ENCODE results near the gene ST7. TPM values are rescaled to one million over a fixed set of nuclear protein-coding genes. Genes with fewer than 3 reads are reported as not detected.
A peak's percentile ranks its signal among the peaks of the same experiment; 100 is the strongest.

The ST7 gene
- total and polyA plus RNA-seq, 4 donors, result 22.4 to 57.2 (median 41.6) TPM

- Histone ChIP-seq H3K4me3 (no peak overlapping the region), H3K9me3 (ENCODE audit: control insufficient read depth in 4 of 4, insufficient read depth in 3 of 4, low read length in 3 of 4) (peaks cover 0 to 1% (median 0%) of the 10 kb centered on the region in 4 donors), H3K4me1 (ENCODE audit: control insufficient read depth in 5 of 5, insufficient read depth in 5 of 5, low read length in 5 of 5) (peaks cover 0 to 11% (median 0%) of the 10 kb centered on the region in 5 donors), H3K27ac (ENCODE audit: low read depth in 1 of 2, low read length in 1 of 2) (no peak overlapping the region), H3K27me3 (ENCODE audit: control insufficient read depth in 3 of 3, insufficient read depth in 3 of 3, low read length in 2 of 3) (no peaks in the 10 kb centered on the region), H3K36me3 (ENCODE audit: control insufficient read depth in 4 of 4, insufficient read depth in 4 of 4, low read length in 4 of 4) (peaks cover 7 to 15% (median 10%) of the 10 kb centered on the region in 4 donors), H3K9ac (ENCODE audit: insufficient read depth in 1 of 2, low read length in 2 of 2) (no peak overlapping the region)
- peak; percentile 41 for ATAC-seq (ENCODE audit: insufficient read depth, low FRiP score)
- 92 to 93% methylated on average over 8 of the region's 8 CpGs for whole genome bisulfite sequencing, 2 donors
- no peak for DNase-seq
- TF ChIP-seq CTCF (IDR thresholded peaks at IDR 0.05; ENCODE audit: control extremely low read depth, extremely low read depth), result no peak
These were observed 266.2 kb downstream of the ST7 start for GRCh38 chr7:117219485-117219884.

GRCh38 chr7:117220836-117221235 is 267.5 kb downstream of the ST7 start:
- Histone ChIP-seq H3K27ac (ENCODE audit: low read depth in 1 of 2, low read length in 1 of 2) (no peak overlapping the region), H3K9ac (ENCODE audit: insufficient read depth in 1 of 2, low read length in 2 of 2) (no peak overlapping the region), H3K36me3 (ENCODE audit: control insufficient read depth in 4 of 4, insufficient read depth in 4 of 4, low read length in 4 of 4) (peaks cover 7 to 17% (median 11%) of the 10 kb centered on the region in 4 donors), H3K4me1 (ENCODE audit: control insufficient read depth in 5 of 5, insufficient read depth in 5 of 5, low read length in 5 of 5) (peaks cover 0 to 18% (median 0%) of the 10 kb centered on the region in 5 donors), H3K4me3 (no peak overlapping the region), H3K9me3 (ENCODE audit: control insufficient read depth in 4 of 4, insufficient read depth in 3 of 4, low read length in 3 of 4) (peaks cover 0 to 3% (median 0%) of the 10 kb centered on the region in 4 donors), H3K27me3 (ENCODE audit: control insufficient read depth in 3 of 3, insufficient read depth in 3 of 3, low read length in 2 of 3) (no peaks in the 10 kb centered on the region)
- TF ChIP-seq CTCF (IDR thresholded peaks at IDR 0.05; ENCODE audit: control extremely low read depth, extremely low read depth), result no peak
- ATAC-seq (ENCODE audit: insufficient read depth, low FRiP score), result no peak
- WGBS, 2 donors, result 79 to 80% methylated on average over 5 of the region's 5 CpGs
- no peak for DNase-seq

- Histone ChIP-seq H3K9me3 (ENCODE audit: control insufficient read depth in 4 of 4, insufficient read depth in 3 of 4, low read length in 3 of 4) (peaks cover 0 to 3% (median 0%) of the 10 kb centered on the region in 4 donors), H3K36me3 (ENCODE audit: control insufficient read depth in 4 of 4, insufficient read depth in 4 of 4, low read length in 4 of 4) (peaks cover 7 to 13% (median 11%) of the 10 kb centered on the region in 4 donors), H3K4me1 (ENCODE audit: control insufficient read depth in 5 of 5, insufficient read depth in 5 of 5, low read length in 5 of 5) (peaks cover 0 to 11% (median 0%) of the 10 kb centered on the region in 5 donors), H3K9ac (ENCODE audit: insufficient read depth in 1 of 2, low read length in 2 of 2) (no peak overlapping the region), H3K27me3 (ENCODE audit: control insufficient read depth in 3 of 3, insufficient read depth in 3 of 3, low read length in 2 of 3) (no peaks in the 10 kb centered on the region), H3K4me3 (no peak overlapping the region), H3K27ac (ENCODE audit: low read depth in 1 of 2, low read length in 1 of 2) (no peak overlapping the region)
- 81 to 87% methylated on average over 6 of the region's 6 CpGs for WGBS, 2 donors
- no peak for TF ChIP-seq CTCF (IDR thresholded peaks at IDR 0.05; ENCODE audit: control extremely low read depth, extremely low read depth)
- ATAC-seq (ENCODE audit: insufficient read depth, low FRiP score), result no peak
- peak in 2 of 3 donors; percentile 29 to 53 for DNase-seq
These were observed 272.2 kb downstream of the ST7 start for GRCh38 chr7:117225536-117225935.

GRCh38 chr7:117227091-117227490 is 273.8 kb downstream of the ST7 start:
- DNase-seq (peak in 1 of 3 donors; percentile 62), ATAC-seq (ENCODE audit: insufficient read depth, low FRiP score) (no peak)
- Histone ChIP-seq H3K4me1 (ENCODE audit: control insufficient read depth in 5 of 5, insufficient read depth in 5 of 5, low read length in 5 of 5) (peaks cover 0 to 11% (median 0%) of the 10 kb centered on the region in 5 donors), H3K9ac (ENCODE audit: insufficient read depth in 1 of 2, low read length in 2 of 2) (no peak overlapping the region), H3K4me3 (no peak overlapping the region), H3K36me3 (ENCODE audit: control insufficient read depth in 4 of 4, insufficient read depth in 4 of 4, low read length in 4 of 4) (peaks cover 5 to 13% (median 8%) of the 10 kb centered on the region in 4 donors), H3K9me3 (ENCODE audit: control insufficient read depth in 4 of 4, insufficient read depth in 3 of 4, low read length in 3 of 4) (peaks cover 0 to 3% (median 0%) of the 10 kb centered on the region in 4 donors), H3K27me3 (ENCODE audit: control insufficient read depth in 3 of 3, insufficient read depth in 3 of 3, low read length in 2 of 3) (no peaks in the 10 kb centered on the region), H3K27ac (ENCODE audit: low read depth in 1 of 2, low read length in 1 of 2) (no peak overlapping the region)
- TF ChIP-seq CTCF (IDR thresholded peaks at IDR 0.05; ENCODE audit: control extremely low read depth, extremely low read depth), result no peak
- WGBS, 2 donors, result 48 to 65% methylated on average over 4 of the region's 4 CpGs
